ENCODE measurements around the gene AK5.

- TF ChIP-seq, protein P1, sequence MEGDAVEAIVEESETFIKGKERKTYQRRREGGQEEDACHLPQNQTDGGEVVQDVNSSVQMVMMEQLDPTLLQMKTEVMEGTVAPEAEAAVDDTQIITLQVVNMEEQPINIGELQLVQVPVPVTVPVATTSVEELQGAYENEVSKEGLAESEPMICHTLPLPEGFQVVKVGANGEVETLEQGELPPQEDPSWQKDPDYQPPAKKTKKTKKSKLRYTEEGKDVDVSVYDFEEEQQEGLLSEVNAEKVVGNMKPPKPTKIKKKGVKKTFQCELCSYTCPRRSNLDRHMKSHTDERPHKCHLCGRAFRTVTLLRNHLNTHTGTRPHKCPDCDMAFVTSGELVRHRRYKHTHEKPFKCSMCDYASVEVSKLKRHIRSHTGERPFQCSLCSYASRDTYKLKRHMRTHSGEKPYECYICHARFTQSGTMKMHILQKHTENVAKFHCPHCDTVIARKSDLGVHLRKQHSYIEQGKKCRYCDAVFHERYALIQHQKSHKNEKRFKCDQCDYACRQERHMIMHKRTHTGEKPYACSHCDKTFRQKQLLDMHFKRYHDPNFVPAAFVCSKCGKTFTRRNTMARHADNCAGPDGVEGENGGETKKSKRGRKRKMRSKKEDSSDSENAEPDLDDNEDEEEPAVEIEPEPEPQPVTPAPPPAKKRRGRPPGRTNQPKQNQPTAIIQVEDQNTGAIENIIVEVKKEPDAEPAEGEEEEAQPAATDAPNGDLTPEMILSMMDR (IDR thresholded peaks at IDR 0.05; ENCODE audit: low read depth, low read length, poor library complexity, severe bottlenecking) = no peak
- no peak for TF ChIP-seq EZH2phosphoT487 (IDR thresholded peaks at IDR 0.05; ENCODE audit: borderline replicate concordance, low read length)
Observed at GRCh38 chr1:77509898-77510297, 228.1 kb downstream of the AK5 start.
